Activated CD8-positive, alpha-beta memory T cell treated with anti-CD3 and anti-CD28 coated beads for 36 hours (primary cell): ENCODE results near the gene GIMAP7. TPM values are rescaled to one million over a fixed set of nuclear protein-coding genes. Genes with fewer than 3 reads are reported as not detected.

ENCODE experiments used
- CTCF ChIA-PET: fragments of 350-600 bp; sonication (Branson Sonifier 250); formaldehyde crosslinking; loops from one replicate; lab custom pipeline; 2021; ENCODE audit warnings: antibody characterized with exemption; lab: Charles Lee
- POLR2A ChIA-PET: fragments of 350-600 bp; sonication (Branson Sonifier 250); formaldehyde crosslinking; loops from one replicate; lab custom pipeline; 2021; ENCODE audit warnings: antibody characterized with exemption; lab: Charles Lee
- total RNA-seq, 2 experiments: library from RNA; stranded (reverse); gene quantifications; one replicate each; pipeline ENCODE4 v1.2.3, GENCODE V29; 2021

GIMAP7 gene
- total RNA-seq, 2 experiments from 2014 or later = 19.2 to 19.7 TPM

GRCh38 chr7:150564006-150564405, 49.3 kb downstream of the GIMAP7 start:
- ChIA-PET POLR2A (interaction anchor here (0.7 kb wide), 1 partner anchor 195 kb away, joined by 3 read pairs; no protein-coding TSS in a partner anchor), CTCF (interaction anchor here (1.6 kb wide), 1 partner anchor 113 kb away, joined by 3 read pairs; no protein-coding TSS in a partner anchor)

GRCh38 chr7:150564566-150564965, 49.9 kb downstream of the GIMAP7 start:
- ChIA-PET POLR2A (no interaction called here), CTCF (no interaction called here)

- CTCF ChIA-PET = no interaction called here
- POLR2A ChIA-PET = no interaction called here
These were observed 50.6 kb downstream of the GIMAP7 start for GRCh38 chr7:150565239-150565638.

- POLR2A ChIA-PET = interaction anchor here (2.2 kb wide), 1 partner anchor 115 kb away, joined by 15 read pairs; the partner anchor contains the start of gene GIMAP8
- CTCF ChIA-PET = interaction anchor here (1.1 kb wide), 1 partner anchor 19 kb away, joined by 4 read pairs; no protein-coding TSS in a partner anchor
These were observed 51.5 kb downstream of the GIMAP7 start for GRCh38 chr7:150566123-150566522.

GRCh38 chr7:150566572-150566971, 51.9 kb downstream of the GIMAP7 start:
- ChIA-PET POLR2A (interaction anchor here (0.6 to 2.2 kb wide), 4 partner anchors 46 to 1066 kb away, joined by 3 to 15 read pairs (median 6); partner anchors contain the start of genes GIMAP5 and GIMAP8), CTCF (interaction anchor here (0.7 to 2.8 kb wide), 4 partner anchors 19 to 150 kb away, joined by 3 to 14 read pairs (median 4); partner anchors contain the start of gene GIMAP1)

GRCh38 chr7:150567169-150567568, 52.5 kb downstream of the GIMAP7 start, which contains the start of gene GIMAP4:
TSS of gene GIMAP4 (plus strand) at chr7:150567390. CDS start at chr7:150569902, 2,512 bp downstream.
- POLR2A ChIA-PET = interaction anchor here (0.6 to 2.2 kb wide), 5 partner anchors 47 to 1066 kb away, joined by 3 to 15 read pairs (median 4); partner anchors contain the start of genes GIMAP5 and GIMAP8
- CTCF ChIA-PET = interaction anchor here (0.7 to 2.8 kb wide), 5 partner anchors 18 to 149 kb away, joined by 3 to 14 read pairs (median 3); partner anchors contain the start of gene GIMAP1

GRCh38 chr7:150567871-150568301, 53.2 kb downstream of the GIMAP7 start:
- ChIA-PET POLR2A (interaction anchor here (1.2 to 2.2 kb wide), 4 partner anchors 48 to 170 kb away, joined by 3 to 15 read pairs (median 6); partner anchors contain the start of genes GIMAP5 and GIMAP8), CTCF (interaction anchor here (1.1 to 2.8 kb wide), 6 partner anchors 31 to 188 kb away, joined by 3 to 14 read pairs (median 4); no protein-coding TSS in a partner anchor)

GRCh38 chr7:150568714-150569113, 54.0 kb downstream of the GIMAP7 start:
- CTCF ChIA-PET = interaction anchor here (1.1 to 2.8 kb wide), 6 partner anchors 30 to 187 kb away, joined by 3 to 14 read pairs (median 4); no protein-coding TSS in a partner anchor

GRCh38 chr7:150569245-150569955, 54.7 kb downstream of the GIMAP7 start:
- ChIA-PET CTCF (interaction anchor here (1.1 to 2.8 kb wide), 5 partner anchors 51 to 186 kb away, joined by 3 to 14 read pairs (median 4); no protein-coding TSS in a partner anchor), POLR2A (interaction anchor here (0.7 to 2.3 kb wide), 2 partner anchors 118 to 172 kb away, joined by 5 to 7 read pairs; no protein-coding TSS in a partner anchor)

More at GRCh38 chr7:150568714-150569113, 54.0 kb downstream of the GIMAP7 start:
- POLR2A ChIA-PET = interaction anchor here (0.7 to 2.3 kb wide), 2 partner anchors 117 to 173 kb away, joined by 5 to 7 read pairs; no protein-coding TSS in a partner anchor

Other genes with a start within 250 kb of the GIMAP7 start
- 10 to 100 TPM; 27.3 to 27.4 TPM for gene LRRC61, start 191.5 kb upstream of the GIMAP7 start, total RNA-seq
- gene ACTR3C, start 191.3 kb upstream of the GIMAP7 start, total RNA-seq = 1 to 10 TPM; 4.7 to 7.3 TPM
- gene RARRES2, start 173.2 kb upstream of the GIMAP7 start, total RNA-seq = not detected
- 10 to 100 TPM; 59.5 to 60.7 TPM for gene REPIN1, start 146.1 kb upstream of the GIMAP7 start, total RNA-seq
- 1 to 10 TPM; 4.4 to 5.1 TPM for gene ZNF775, start 135.5 kb upstream of the GIMAP7 start, total RNA-seq
- 1 to 10 TPM; 6.6 to 7.5 TPM for gene GIMAP8, start 64.2 kb upstream of the GIMAP7 start, total RNA-seq
- gene GIMAP4, start 52.5 kb downstream of the GIMAP7 start, total RNA-seq = 10 to 100 TPM; 26.3 to 30.9 TPM
- 10 to 100 TPM; 26.5 to 27.4 TPM for gene GIMAP6, start 117.5 kb downstream of the GIMAP7 start, total RNA-seq
- gene GIMAP2, start 170.8 kb downstream of the GIMAP7 start, total RNA-seq = 10 to 100 TPM; 30.6 to 32.1 TPM
- gene GIMAP1, start 201.7 kb downstream of the GIMAP7 start, total RNA-seq = 1 to 10 TPM; 3.6 to 4.7 TPM
- gene GIMAP5, start 222.5 kb downstream of the GIMAP7 start, total RNA-seq = 10 to 100 TPM; 60.1 to 61.0 TPM